Activated CD4-positive, alpha-beta T cell treated with anti-CD3 and anti-CD28 coated beads, Interleukin-2, amount 50 U/mL, for 4 hours (primary cell): ENCODE measurements around the gene DOC2A.
"Not testable (repeated sequence)": the region's sequence is repeated elsewhere in the genome, so short reads cannot be mapped to it uniquely, and the experiment has no call there.

ENCODE experiments used
- DNase-seq, 2 experiments: peaks; one replicate each; pipeline ENCODE4 v3.0.0-alpha.2; 2020

The DOC2A gene

GRCh38 chr16:30026449-30026848 is 15.6 kb upstream of the DOC2A start:
- DNase-seq, result no peak

DNA sequence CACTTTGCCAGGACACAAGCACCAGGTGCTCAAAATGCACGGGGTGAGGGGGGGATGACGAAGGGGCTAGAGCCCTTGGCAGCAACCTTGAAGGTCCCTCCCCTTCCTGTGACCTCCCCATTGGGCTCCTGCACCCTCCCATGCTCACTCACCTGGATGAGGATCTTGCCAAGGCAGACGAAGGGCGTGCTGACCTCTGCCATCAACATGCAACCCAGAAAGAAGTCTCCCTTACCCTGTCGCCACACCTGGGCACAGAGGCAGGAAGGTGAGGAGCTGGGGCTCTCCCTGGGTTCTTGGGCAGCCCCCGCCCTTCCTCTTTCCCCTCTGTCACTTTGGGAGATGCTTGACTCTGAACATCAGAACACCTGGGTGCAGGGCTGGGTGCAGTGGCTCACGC is 14.7 kb upstream of the DOC2A start:
- DNase-seq, result no peak

DNA sequence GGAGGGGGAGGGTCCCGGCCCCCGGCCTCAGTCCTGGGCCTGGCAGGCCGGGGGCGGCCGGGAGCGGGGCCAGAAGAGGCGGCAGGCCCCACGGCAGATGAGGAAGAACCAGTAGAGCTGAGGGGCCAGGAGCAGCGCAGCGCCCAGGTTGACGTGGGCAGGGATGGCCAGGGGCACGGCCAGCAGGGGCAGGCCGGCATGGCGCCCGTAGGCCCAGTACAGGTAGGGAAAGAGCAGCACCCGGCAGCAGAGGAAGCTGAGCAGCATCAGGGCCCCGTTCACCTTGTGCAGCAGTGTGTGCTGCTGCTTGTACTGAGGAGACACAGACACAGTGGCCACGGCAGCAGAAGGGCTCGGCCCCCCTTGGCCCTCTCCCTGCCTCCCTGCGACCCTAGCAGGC is 14.3 kb upstream of the DOC2A start:
- DNase-seq, result no peak

GRCh38 chr16:30024451-30024850 is 13.6 kb upstream of the DOC2A start:
- no peak for DNase-seq

DNA sequence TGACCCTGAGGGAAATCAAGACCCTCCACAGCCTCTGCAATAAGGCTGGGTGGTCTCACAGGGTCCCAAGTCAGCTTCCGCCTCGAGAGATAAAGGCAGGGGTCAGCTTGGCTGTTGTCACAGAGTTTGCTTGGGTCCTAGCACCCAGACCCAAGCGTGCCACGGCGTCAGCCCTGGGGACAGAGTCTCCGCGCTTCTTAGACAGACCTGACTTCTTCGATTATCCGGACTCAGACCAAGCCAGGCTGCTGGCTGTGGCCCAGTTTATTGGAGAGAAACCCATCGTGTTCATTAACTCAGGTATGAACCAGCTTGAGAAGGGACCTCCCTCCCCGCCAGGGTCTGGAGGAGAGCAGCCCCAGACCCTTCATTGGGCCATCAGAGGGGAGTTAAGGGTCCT is 12.8 kb upstream of the DOC2A start:
- no peak for DNase-seq

DNA sequence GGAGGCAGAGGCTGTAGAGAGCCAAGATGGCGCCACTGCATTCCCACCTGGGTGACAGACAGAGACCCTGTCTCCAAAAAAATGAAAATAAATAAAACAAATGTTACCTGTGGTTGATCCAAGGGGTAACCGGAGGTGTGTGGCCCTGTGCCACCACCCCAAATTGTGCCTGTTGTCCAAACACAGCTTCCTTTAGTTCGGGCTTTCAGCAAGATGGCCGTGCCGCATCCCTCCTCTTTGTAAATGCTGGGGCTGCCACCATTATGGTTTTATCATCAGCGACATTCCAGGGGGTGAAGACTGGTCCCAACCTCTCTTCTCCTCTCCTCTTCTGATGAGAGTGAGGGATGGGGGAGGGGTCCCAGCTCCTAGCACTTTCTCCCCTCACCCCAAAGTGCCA is 12.1 kb upstream of the DOC2A start, which contains the start of gene C16orf92:
Gene C16orf92 (plus strand): TSS at position 312 of the 400 bp plus-strand sequence. CDS start 143 bp downstream, outside the sequence.
- DNase-seq, result no peak

- DNase-seq, result no peak
Measured at GRCh38 chr16:30018731-30019158, 7.9 kb upstream of the DOC2A start.

DNA sequence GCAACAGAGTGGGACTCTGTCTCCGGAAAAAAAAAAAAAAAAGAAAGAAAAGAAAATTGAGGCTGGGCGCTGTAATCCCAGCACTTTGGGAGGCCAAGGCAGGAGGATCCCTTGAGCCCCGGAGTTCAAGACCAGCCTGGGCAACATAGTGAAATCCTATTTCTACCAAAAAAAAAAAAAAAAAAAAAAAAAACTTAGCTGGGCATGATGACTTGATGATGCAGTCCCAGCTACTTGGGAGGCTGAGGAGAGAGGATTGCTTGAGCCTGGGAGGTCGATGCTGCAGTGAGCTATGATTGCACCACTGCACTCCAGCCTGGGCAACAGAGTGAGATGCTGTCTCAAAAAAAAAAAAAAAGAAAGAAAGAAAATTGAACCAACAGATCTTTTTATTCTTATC is 7.1 kb upstream of the DOC2A start:
- not testable (repeated sequence) for DNase-seq

DNA sequence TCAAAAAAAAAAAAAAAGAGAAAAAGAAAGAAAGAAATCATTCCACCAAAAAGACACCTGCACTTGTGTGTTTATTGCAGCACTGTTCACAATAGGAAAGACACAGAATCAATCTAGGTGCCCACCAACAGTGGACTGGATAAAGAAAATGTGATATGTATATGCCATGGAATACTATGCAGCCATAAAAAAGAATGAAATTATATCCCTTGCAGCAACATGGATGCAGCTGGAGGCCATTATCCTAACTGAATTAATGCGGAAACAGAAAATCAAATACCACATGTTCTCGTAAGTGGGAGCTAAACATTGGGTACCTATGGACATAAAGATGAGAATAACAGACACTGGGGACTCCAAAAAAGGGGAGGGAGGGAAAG is 6.4 kb upstream of the DOC2A start:
- no peak for DNase-seq

DNA sequence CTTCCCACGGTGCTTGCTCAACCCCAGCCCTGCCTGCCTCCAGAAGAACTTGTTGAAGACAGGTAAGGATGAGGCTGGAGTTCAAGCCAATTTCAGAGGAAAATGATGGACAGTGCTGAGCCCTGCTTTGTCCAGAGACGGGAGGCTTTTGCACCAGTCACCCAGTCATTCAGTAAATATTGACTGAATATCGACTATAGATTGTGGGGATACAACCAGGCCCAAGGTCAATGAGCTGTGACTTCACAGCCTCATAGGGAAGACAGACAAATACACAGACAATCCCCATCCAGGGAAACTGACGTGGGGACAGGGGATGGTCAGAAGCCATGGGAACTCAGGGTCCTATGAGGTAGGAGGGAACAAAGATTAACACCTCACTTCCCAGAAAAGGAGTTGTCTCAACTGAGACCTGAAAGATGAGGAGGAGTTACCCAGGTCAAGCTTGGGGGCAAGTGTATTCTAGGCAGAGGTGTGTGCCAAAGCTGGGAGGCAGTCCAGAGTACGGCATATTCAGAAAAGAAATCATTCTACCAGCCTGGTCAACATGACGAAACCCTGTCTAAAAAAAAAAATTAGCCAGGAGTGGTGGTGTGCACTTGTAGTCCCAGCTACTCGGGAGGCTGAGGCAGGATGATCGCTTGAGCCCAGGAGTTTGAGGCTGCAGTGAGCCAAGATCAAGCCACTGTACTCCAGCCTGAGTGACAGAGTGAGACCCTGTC is 5.9 kb upstream of the DOC2A start:
- no peak for DNase-seq

- not testable (repeated sequence) for DNase-seq
Measured at GRCh38 chr16:30015450-30015849, 4.6 kb upstream of the DOC2A start.

GRCh38 chr16:30012598-30012997 is 1.8 kb upstream of the DOC2A start:
- DNase-seq, result not testable (repeated sequence)

DNA sequence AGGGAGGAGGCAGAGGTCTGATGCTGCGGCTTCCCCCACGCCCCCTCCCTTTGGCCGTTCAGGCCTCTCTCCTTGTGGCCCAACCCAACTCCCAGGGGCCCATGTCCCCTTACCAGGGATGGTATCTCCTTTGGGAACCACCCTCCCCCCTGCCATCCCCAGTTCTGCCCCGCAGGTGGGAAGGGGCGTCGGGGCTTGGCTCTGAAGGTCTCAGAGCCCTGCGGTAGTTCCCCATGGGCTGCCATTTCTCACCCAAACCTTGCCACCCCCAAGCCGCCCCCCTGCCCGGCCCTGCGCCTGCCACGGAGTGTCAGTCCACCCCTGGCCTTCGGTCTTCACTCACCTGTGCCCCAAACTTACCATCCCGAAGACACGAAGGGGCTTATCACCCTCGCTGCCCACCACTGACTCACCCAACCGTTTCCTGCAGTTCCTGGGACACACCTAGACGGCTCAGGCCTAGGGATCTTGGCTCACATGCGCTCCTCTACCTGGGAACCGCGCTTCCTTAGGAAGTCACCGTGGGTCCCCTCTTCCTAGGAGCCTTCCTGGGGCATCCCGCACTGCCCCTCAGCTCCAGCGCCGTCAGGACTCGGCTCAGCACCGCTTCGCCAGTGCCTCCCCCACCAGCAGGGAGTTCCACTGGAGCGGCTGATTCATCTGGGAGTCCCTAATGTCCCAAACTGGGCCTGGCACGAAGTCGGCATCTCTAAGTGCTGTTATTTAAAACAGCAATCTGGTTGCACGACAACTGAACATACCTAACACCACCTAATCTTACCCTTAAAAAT is 1.1 kb upstream of the DOC2A start:
- DNase-seq, result no peak

GRCh38 chr16:30009990-30010843 is 610 bp downstream of the DOC2A start:
- no peak for DNase-seq

GRCh38 chr16:30009085-30009862 is 1.6 kb downstream of the DOC2A start:
- DNase-seq, result no peak

GRCh38 chr16:30007378-30007895 is 3.4 kb downstream of the DOC2A start:
- no peak for DNase-seq

GRCh38 chr16:30006659-30007377 is 4.0 kb downstream of the DOC2A start:
- DNase-seq, result no peak

DNA sequence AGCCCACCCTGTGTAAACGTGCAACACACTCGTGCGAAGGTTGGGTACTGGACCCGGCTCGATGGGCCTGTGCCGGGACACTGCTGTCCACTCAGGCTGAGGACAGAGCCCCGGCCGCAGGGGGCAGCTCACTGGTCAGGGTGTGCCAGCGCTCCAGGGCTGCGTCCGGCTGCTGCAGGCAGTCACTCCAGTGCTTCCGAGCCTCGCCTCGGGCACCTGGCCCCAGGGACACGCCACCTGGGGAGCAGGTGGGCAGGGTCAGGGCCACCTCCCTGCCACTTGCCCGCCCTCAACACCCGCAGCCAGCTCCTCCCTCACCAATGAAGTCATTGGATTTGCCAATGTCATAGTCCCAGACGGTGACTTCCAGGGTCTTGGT is 4.7 kb downstream of the DOC2A start:
- DNase-seq, result no peak

DNA sequence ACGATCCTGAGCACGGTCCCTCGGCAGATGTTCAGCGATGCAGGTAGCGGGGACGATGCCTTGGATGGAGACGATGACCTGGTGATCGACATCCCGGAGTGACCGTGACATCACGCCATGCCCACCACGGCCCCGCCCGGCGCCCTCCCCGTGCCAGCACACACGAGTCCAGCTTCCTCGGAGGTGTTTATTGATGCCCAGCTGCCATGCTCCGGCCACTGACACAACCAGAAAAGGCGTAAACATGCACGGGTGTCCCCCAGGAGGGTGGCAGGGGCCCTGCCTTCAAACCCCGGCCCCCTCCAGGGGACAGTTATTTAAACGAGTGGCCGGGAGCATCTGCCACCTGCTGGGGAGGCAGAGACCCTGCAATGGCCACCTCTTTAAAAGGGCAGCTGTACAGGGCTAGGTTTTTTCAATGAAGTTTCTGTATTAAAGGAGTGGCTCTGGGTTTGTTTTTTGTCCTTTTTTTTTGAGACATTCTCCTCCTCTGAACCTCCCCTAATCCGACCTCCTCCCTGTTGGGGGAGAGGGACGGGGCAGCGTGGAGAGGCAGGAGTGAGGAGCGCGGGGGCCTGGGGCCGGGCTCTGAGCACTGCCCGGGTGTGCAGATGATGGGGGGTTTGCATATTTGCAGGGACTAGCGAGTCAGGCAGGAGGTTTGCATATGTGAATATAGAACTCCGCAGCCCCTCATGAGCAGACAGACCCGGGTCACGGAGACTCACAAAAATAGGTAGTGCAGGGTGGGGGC is 5.3 kb downstream of the DOC2A start:
- peak in 1 of 2 experiments; percentile 44 for DNase-seq

DNA sequence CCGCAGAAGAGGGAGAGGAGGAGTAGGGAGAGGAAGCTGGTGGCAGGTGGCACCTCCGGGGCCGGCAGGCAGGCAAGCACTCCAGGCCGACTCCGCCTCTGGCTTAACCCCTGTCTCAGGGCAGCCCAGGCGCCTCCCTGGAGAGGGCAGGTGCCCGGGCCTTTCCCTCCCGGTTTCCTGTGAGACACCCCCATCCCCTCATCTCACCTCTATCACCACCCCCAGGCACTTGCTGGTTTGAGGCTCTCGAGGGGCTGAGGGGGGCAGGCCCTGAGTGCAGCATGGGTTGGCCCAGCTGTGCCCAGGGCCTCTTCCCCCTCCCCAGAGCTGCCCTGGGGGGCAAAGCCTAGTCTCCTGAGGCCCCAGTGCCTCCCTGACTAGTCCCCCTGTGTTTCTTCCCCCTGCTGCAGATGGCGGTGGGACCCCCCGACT is 6.0 kb downstream of the DOC2A start:
- no peak for DNase-seq

GRCh38 chr16:30004424-30004776 is 6.4 kb downstream of the DOC2A start:
- DNase-seq, result no peak
